ENCODE data around the gene RYR2. TPM values are rescaled to one million over a fixed set of nuclear protein-coding genes. Genes with fewer than 3 reads are reported as not detected.

Gene RYR2
- total and polyA plus RNA-seq, 9 of the 15 experiments (the other 6 are each of a cell fraction or from before 2014, with no cell fraction given) = 0.03 to 0.42 (median 0.14) TPM

DNA sequence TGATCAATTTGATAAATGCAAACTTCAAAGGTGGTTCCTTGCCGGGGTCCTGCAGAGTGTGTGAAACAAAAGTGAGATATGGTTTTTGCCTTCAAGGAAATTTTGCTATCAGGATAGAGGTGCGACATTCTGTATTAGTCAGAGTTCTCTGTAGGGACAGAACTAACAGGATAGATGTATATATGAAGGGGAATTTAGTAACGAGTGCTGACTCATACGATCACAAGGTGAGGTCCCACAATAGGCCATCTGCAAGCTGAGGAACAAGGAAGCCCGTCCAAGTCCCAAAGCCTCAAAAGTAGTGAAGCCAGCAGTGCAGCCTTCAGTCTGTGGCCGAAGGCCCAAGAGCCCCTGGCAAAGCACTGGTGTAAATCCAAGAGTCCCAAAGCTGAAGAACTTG, 157.0 kb downstream of the RYR2 start:
- Histone ChIP-seq H3K4me3 (no peak overlapping the region), H3K27ac (ENCODE audit: extremely low read depth, low read depth, low read length) (no peak overlapping the region), H3K9me3 (replicated peaks; ENCODE audit: control insufficient read depth, insufficient read depth, low read depth, low read length) (no peaks in the 10 kb centered on the region), H3K4me1 (replicated peaks in 1 of 2; ENCODE audit: control insufficient read depth in 2 of 2, insufficient read depth in 2 of 2, low read length in 2 of 2) (no peaks in the 10 kb centered on the region), H4K20me1 (replicated peaks; ENCODE audit: control insufficient read depth, insufficient read depth, low read length) (no peaks in the 10 kb centered on the region), H2AFZ (ENCODE audit: low read depth, low read length) (no peak overlapping the region), H3K27me3 (ENCODE audit: control insufficient read depth in 2 of 2, insufficient read depth in 2 of 2, low read length in 2 of 2) (no peaks in the 10 kb centered on the region), H3K79me2 (ENCODE audit: control insufficient read depth, insufficient read depth, low read length) (no peaks in the 10 kb centered on the region), H3K9ac (ENCODE audit: insufficient read depth in 1 of 2, low read depth in 2 of 2, low read length in 2 of 2) (no peak overlapping the region), H3K36me3 (ENCODE audit: control insufficient read depth, insufficient read depth, low read length) (no peaks in the 10 kb centered on the region), H3K9me1 (ENCODE audit: control insufficient read depth, insufficient read depth, low read length) (no peaks in the 10 kb centered on the region), H3K4me2 (ENCODE audit: insufficient read depth, low read length) (no peak overlapping the region)
- in situ Hi-C loops (cut with MboI) (no loop called here), intact Hi-C loops (cut with micrococcal nuclease) (no loop called here)
- POLR2A ChIA-PET = no interaction called here
- WGBS (ENCODE audit: insufficient coverage, low coverage, missing lambda C conversion rate) = 0% methylated on average over 6 of the region's 6 CpGs
- ATAC-seq (no peak), FAIRE-seq (no peak), DNase-seq (ENCODE audit: extremely low read depth in 1 of 4, low spot score in 3 of 4) (no peak)
- no TSS peak for BruUV-seq (replicated peaks)
- CTCF ChIA-PET (ENCODE audit: low intra/inter-chr PET ratio) = no interaction called here
- TF ChIP-seq BMI1 (IDR thresholded peaks at IDR 0.05; ENCODE audit: low read length) (no peak), ETS2 (tag; IDR thresholded peaks at IDR 0.05; ENCODE audit: borderline replicate concordance, poor library complexity, severe bottlenecking) (no peak), NCOA1 (IDR thresholded peaks at IDR 0.05; ENCODE audit: low read depth) (no peak), ZNF274 (IDR thresholded peaks at IDR 0.05; ENCODE audit: borderline replicate concordance, low read depth, low read length) (no peak), ZNF232 (CRISPR knock-in tag; IDR thresholded peaks at IDR 0.05) (no peak), CCNT2 (IDR thresholded peaks at IDR 0.05; ENCODE audit: borderline replicate concordance, extremely low read depth, insufficient read length, low read depth, low read length) (no peak), SNRNP70 (optimal IDR thresholded peaks at IDR 0.05; ENCODE audit: low read depth, low read length) (no peak), E2F3 (CRISPR knock-in tag; IDR thresholded peaks at IDR 0.05) (no peak), PHF8 (IDR thresholded peaks at IDR 0.05; ENCODE audit: borderline replicate concordance, low read length) (no peak), DIDO1 (tag; IDR thresholded peaks at IDR 0.05; ENCODE audit: low read depth) (no peak), ZNF586 (CRISPR knock-in tag; conservative IDR thresholded peaks at IDR 0.05) (no peak), ARID1B (IDR thresholded peaks at IDR 0.05) (no peak), GABPB2 (CRISPR knock-in tag; conservative IDR thresholded peaks at IDR 0.05) (no peak), HDGF (IDR thresholded peaks at IDR 0.05) (no peak)
- TF ChIP-seq, protein P1, sequence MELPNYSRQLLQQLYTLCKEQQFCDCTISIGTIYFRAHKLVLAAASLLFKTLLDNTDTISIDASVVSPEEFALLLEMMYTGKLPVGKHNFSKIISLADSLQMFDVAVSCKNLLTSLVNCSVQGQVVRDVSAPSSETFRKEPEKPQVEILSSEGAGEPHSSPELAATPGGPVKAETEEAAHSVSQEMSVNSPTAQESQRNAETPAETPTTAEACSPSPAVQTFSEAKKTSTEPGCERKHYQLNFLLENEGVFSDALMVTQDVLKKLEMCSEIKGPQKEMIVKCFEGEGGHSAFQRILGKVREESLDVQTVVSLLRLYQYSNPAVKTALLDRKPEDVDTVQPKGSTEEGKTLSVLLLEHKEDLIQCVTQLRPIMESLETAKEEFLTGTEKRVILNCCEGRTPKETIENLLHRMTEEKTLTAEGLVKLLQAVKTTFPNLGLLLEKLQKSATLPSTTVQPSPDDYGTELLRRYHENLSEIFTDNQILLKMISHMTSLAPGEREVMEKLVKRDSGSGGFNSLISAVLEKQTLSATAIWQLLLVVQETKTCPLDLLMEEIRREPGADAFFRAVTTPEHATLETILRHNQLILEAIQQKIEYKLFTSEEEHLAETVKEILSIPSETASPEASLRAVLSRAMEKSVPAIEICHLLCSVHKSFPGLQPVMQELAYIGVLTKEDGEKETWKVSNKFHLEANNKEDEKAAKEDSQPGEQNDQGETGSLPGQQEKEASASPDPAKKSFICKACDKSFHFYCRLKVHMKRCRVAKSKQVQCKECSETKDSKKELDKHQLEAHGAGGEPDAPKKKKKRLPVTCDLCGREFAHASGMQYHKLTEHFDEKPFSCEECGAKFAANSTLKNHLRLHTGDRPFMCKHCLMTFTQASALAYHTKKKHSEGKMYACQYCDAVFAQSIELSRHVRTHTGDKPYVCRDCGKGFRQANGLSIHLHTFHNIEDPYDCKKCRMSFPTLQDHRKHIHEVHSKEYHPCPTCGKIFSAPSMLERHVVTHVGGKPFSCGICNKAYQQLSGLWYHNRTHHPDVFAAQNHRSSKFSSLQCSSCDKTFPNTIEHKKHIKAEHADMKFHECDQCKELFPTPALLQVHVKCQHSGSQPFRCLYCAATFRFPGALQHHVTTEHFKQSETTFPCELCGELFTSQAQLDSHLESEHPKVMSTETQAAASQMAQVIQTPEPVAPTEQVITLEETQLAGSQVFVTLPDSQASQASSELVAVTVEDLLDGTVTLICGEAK (IDR thresholded peaks at IDR 0.05) = no peak
- TF ChIP-seq, protein P1 (CRISPR knock-in tag; IDR thresholded peaks at IDR 0.05) = no peak
